Liver (tissue), 3 donors: ENCODE measurements around the gene SF3B3.
"Not testable (repeated sequence)": the region's sequence is repeated elsewhere in the genome, so short reads cannot be mapped to it uniquely, and the experiment has no call there.

Experiments
- CTCF ChIP-seq: fragments of 150-350 bp; IDR thresholded peaks from 2 replicates; pipeline ENCODE4 v1.5.1; 2017; ENCODE audit warnings: improper control_type of control experiment, low read depth, low read length; ENCODE audit not compliant: missing input control
- FOXA1 ChIP-seq: IDR thresholded peaks from 2 replicates; pipeline ENCODE4 v1.6.1; 2016; ENCODE audit warnings: antibody characterized with exemption
- JUND ChIP-seq, 2 donors: IDR thresholded peaks; 2 replicates each; pipeline ENCODE4 v1.6.1; 2016; ENCODE audit warnings: antibody characterized with exemption in 2 of 2
- MAX ChIP-seq: IDR thresholded peaks from 2 replicates; pipeline ENCODE4 v1.6.1; 2016; ENCODE audit warnings: antibody characterized with exemption
- REST ChIP-seq: IDR thresholded peaks from 2 replicates; pipeline ENCODE4 v1.6.1; 2016; ENCODE audit warnings: antibody characterized with exemption, mild to moderate bottlenecking
- SP1 ChIP-seq: IDR thresholded peaks from 2 replicates; pipeline ENCODE4 v1.6.1; 2018; ENCODE audit warnings: antibody characterized with exemption, mild to moderate bottlenecking
- ZBTB33 ChIP-seq: IDR thresholded peaks from 2 replicates; pipeline ENCODE4 v1.6.1; 2016; ENCODE audit warnings: antibody characterized with exemption
- donor health status: healthy.
- donor health status: healthy.

GRCh38 chr16:70524399-70524825, 796 bp downstream of the SF3B3 start:
- TF ChIP-seq SP1; CTCF; REST; FOXA1; JUND (IDR thresholded peaks at IDR 0.05); MAX; ZBTB33: not testable (repeated sequence)
